ENCODE results near the gene KIAA1217. TPM values are rescaled to one million over a fixed set of nuclear protein-coding genes. Genes with fewer than 3 reads are reported as not detected.

KIAA1217 gene
- total and polyA plus RNA-seq, 2 of the 8 experiments (the other 6 are each of a cell fraction or from before 2014, with no cell fraction given) = 4.5 to 15.6 TPM

GRCh38 chr10:24556750-24557742 lies 348.1 kb downstream of the KIAA1217 start:
- Histone ChIP-seq H3K23ac (ENCODE audit: insufficient read length) (no peak overlapping the region), H2BK5ac (ENCODE audit: low read depth, low read length) (no peak overlapping the region), H3K56ac (replicated peaks; ENCODE audit: insufficient read length, low read depth, low read length) (no peak overlapping the region), H3K27me3 (replicated peaks in 1 of 4; ENCODE audit: control insufficient read depth in 3 of 4, extremely low read depth in 1 of 4, insufficient read depth in 3 of 4, low read length in 3 of 4) (no peaks in the 10 kb centered on the region), H4K8ac (ENCODE audit: extremely low read depth, insufficient read depth, low read length) (peak overlapping the region; percentile 79; the same call in 1 of the 2 replicates), H3K9me3 (ENCODE audit: insufficient read depth in 2 of 2, low read depth in 1 of 2, low read length in 1 of 2) (peaks cover 10 to 17% of the 10 kb centered on the region in 2 experiments; a peak in 3 of 4 replicates), H3K27ac (ENCODE audit: low read depth, low read length) (no peak overlapping the region), H2BK20ac (ENCODE audit: low read length) (no peak overlapping the region), H3K23me2 (ENCODE audit: low read depth, low read length) (0 out of 2 replicates have a peak, but pooled peaks cover 2% of the 10 kb centered on the region), H3K4ac (replicated peaks; ENCODE audit: insufficient read length, low read depth, low read length) (no peak overlapping the region), H3K79me1 (ENCODE audit: low read depth, low read length) (no peaks in the 10 kb centered on the region), H2BK120ac (replicated peaks; ENCODE audit: low read depth, low read length) (no peak overlapping the region), H3K79me2 (ENCODE audit: control insufficient read depth in 1 of 2, insufficient read depth in 2 of 2, low read length in 2 of 2) (no peaks in the 10 kb centered on the region), H3K14ac (ENCODE audit: insufficient read length) (no peak overlapping the region), H3K4me2 (ENCODE audit: insufficient read depth in 1 of 2, low read depth in 2 of 2, low read length in 2 of 2) (no peak overlapping the region), H2AK5ac (ENCODE audit: low read depth, low read length) (no peak overlapping the region), H3K4me1 (replicated peaks in 1 of 4; ENCODE audit: control insufficient read depth in 3 of 4, insufficient read depth in 4 of 4, low read length in 3 of 4) (peaks cover 0 to 3% (median under 1%) of the 10 kb centered on the region in 4 experiments; a peak in 5 of 7 replicates), H4K91ac (replicated peaks; ENCODE audit: insufficient read length, low read length) (no peak overlapping the region), H2AFZ (ENCODE audit: low read length) (0 out of 2 replicates have a peak overlapping the region, but pooled peaks have one; percentile 22), H2BK15ac (ENCODE audit: low read length) (no peak overlapping the region), H3K36me3 (ENCODE audit: control insufficient read depth in 2 of 4, insufficient read depth in 4 of 4, low read length in 3 of 4) (no peaks in the 10 kb centered on the region; a peak in 1 of 8 replicates), H4K20me1 (replicated peaks in 1 of 2; ENCODE audit: control insufficient read depth in 1 of 2, insufficient read depth in 2 of 2, low read length in 2 of 2) (no peaks in the 10 kb centered on the region), H3K4me3 (ENCODE audit: extremely low read depth in 1 of 4, insufficient read depth in 2 of 4, low read depth in 3 of 4, low read length in 4 of 4) (no peak overlapping the region), H2BK12ac (ENCODE audit: low read depth, low read length) (0 out of 2 replicates have a peak overlapping the region, but pooled peaks have one; percentile 50), H3K9ac (replicated peaks in 1 of 4; ENCODE audit: extremely low read depth in 1 of 4, low read depth in 3 of 4, low read length in 3 of 4) (no peak overlapping the region), H4K5ac (ENCODE audit: insufficient read length, low read depth, low read length) (no peak overlapping the region), H3K18ac (ENCODE audit: extremely low read depth, low read length) (no peak overlapping the region)
- FAIRE-seq (peak; percentile 94), DNase-seq (ENCODE audit: low read depth in 1 of 2, low spot score in 2 of 2) (no peak)
- CTCF ChIA-PET (ENCODE audit: partially characterized antibody) = interaction anchor here (0.6 to 5.4 kb wide), 18 partner anchors 9 to 1263 kb away, joined by 3 to 28 read pairs (median 4); no protein-coding TSS in a partner anchor
- POLR2A ChIA-PET (ENCODE audit: partially characterized antibody) = no interaction called here
- 79% methylated on average over 24 of the region's 24 CpGs; no CpG with 5 or more reads in 1 of the 2 experiments for WGBS, 2 experiments (ENCODE audit: extremely low coverage in 1 of 2, insufficient coverage in 1 of 2, insufficient read length in 1 of 2, insufficient replicate concordance in 2 of 2, low coverage in 1 of 2, low lambda C conversion rate in 2 of 2, missing lambda C conversion rate in 1 of 2)
- TF ChIP-seq BCL11A (IDR thresholded peaks at IDR 0.05; ENCODE audit: low read depth in 2 of 2, low read length in 2 of 2) (no peak), RAD21 (IDR thresholded peaks at IDR 0.05 in 1 of 2, conservative IDR thresholded peaks at IDR 0.05 in 1 of 2; ENCODE audit: low read depth in 2 of 2, low read length in 2 of 2) (peak; percentile 86 to 89), CTCF (IDR thresholded peaks at IDR 0.05; ENCODE audit: control extremely low read depth in 1 of 3, insufficient read depth in 1 of 3, low read depth in 1 of 3, low read length in 3 of 3) (peak in 2 of 3 experiments; percentile 65 to 73; a peak in 3 of 4 replicates), CEBPB (IDR thresholded peaks at IDR 0.05; ENCODE audit: low read depth, low read length) (no peak)

Data from H1 (cell line).